ENCODE measurements around the gene STX1A.

The STX1A gene

DNA sequence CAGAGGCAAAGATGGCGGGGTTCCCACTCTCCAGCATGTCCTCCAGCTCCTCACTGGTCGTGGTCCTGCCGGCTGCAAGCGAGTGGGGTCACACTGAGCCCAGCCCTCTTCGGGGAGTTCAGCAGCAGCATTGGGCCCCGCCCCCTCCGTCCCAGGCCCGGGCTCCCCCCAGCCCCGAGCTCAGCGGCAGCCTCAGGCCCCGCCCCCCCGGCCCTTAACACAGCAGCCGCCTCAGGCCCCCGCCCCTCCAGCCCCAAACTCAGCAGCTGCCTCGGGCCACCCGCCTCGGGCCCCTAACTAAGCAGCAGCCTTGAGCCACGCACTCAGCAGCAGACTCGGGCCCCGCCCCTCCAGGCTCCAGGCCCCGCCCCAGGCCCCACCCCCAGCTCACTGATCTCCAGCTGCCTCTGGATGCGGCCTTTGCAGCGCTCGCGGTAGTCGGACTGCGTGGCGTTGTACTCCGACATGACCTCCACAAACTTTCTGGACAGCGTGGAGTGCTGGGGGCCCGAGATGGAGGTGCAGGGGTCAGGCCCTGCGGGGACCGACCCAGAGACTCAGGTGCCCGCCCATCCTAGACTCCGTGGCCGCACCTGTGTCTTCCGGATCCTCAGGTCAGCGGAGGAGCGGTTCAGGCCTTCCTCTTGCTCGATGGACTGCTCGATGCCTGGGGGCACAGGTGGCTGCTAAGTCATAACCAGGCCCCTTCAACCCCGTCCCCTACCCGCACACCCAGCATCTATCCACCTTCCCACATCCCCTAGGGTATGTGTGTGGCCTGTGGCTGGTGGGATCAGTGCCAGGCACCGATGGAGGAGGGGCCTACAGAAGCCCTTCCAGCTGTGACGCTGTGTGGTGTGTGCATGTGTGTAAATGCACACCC, 15.5 kb downstream of the STX1A start:
- H3K4me3 ChIP-seq (ENCODE audit: low read depth, low read length) = no peak overlapping the region
- TF ChIP-seq, protein P1, sequence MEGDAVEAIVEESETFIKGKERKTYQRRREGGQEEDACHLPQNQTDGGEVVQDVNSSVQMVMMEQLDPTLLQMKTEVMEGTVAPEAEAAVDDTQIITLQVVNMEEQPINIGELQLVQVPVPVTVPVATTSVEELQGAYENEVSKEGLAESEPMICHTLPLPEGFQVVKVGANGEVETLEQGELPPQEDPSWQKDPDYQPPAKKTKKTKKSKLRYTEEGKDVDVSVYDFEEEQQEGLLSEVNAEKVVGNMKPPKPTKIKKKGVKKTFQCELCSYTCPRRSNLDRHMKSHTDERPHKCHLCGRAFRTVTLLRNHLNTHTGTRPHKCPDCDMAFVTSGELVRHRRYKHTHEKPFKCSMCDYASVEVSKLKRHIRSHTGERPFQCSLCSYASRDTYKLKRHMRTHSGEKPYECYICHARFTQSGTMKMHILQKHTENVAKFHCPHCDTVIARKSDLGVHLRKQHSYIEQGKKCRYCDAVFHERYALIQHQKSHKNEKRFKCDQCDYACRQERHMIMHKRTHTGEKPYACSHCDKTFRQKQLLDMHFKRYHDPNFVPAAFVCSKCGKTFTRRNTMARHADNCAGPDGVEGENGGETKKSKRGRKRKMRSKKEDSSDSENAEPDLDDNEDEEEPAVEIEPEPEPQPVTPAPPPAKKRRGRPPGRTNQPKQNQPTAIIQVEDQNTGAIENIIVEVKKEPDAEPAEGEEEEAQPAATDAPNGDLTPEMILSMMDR (IDR thresholded peaks at IDR 0.05; ENCODE audit: low read depth, low read length) = no peak
- DNase-seq (ENCODE audit: low read depth, low spot score) = peak; percentile 71
- in situ Hi-C loops (cut with HindIII; ENCODE audit: low sequenced_read_pairs) = no loop called here

DNA sequence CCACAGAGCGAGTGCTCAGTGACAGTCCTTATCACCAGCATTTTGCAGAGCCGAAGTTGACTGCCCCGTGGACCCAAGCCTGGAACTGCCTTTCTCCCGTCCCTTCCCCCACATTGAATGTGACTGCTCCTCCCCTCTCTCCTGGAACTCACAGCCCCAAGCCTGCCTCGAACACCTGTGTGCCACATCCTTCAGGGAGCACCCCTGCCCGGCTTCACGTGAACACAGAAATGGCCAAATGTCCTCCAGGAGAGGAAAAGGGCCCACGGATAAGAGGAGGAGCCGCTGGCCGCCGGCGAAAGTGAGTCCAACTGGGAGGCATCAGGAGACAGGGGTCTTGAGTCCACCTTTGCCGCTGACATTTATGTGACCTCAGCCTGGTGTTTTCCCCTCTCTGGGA, 16.2 kb downstream of the STX1A start:
- H3K4me3 ChIP-seq (ENCODE audit: low read depth, low read length) = no peak overlapping the region
- in situ Hi-C loops (cut with HindIII; ENCODE audit: low sequenced_read_pairs) = no loop called here
- no peak for DNase-seq (ENCODE audit: low read depth, low spot score)
- TF ChIP-seq, protein P1 (IDR thresholded peaks at IDR 0.05; ENCODE audit: low read depth, low read length) = no peak

DNA sequence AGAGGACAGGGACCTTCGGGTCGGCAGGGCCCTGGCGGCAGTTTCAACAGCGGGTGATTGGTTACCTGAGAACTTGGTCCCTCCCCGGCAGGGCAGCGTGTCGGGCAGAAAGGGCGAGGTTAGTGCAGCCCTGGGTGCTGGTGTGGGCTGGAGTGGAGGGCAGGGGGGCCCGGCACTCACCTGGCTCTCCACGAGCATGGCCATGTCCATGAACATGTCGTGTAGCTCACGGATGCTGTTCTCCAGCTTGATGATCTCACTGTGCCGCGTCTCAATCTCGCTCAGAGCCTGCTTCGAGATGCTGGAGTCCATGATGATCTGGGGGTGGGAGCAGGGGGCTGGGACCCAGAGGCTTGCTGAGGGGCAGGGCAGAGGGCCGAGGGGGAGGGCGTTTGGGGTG, 16.8 kb downstream of the STX1A start:
- DNase-seq (ENCODE audit: low read depth, low spot score) = no peak
- no peak overlapping the region for H3K4me3 ChIP-seq (ENCODE audit: low read depth, low read length)
- in situ Hi-C loops (cut with HindIII; ENCODE audit: low sequenced_read_pairs) = no loop called here
- TF ChIP-seq, protein P1 (IDR thresholded peaks at IDR 0.05; ENCODE audit: low read depth, low read length) = no peak

DNA sequence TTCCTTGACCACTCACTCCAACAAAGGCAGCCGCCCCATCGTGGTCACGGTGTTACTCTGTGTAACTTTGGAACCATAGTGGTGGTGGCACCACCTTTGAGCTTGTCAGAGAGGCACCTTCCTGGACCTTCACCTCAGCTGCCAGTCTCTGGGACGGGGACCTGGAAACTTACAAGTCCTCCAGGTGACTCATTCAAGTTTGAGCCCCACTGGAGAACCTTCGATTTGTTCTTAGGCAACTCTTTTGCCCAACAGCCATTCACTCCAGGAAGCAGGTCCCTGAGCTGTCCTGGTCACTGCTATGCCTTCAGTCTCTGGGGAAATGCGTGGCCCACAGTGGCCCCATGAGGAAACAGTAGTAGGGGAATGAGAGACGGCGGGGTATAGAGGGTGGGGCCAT, 17.2 kb downstream of the STX1A start:
- DNase-seq (ENCODE audit: low read depth, low spot score) = no peak
- in situ Hi-C loops (cut with HindIII; ENCODE audit: low sequenced_read_pairs) = no loop called here
- TF ChIP-seq, protein P1 (IDR thresholded peaks at IDR 0.05; ENCODE audit: low read depth, low read length) = no peak
- no peak overlapping the region for H3K4me3 ChIP-seq (ENCODE audit: low read depth, low read length)

DNA sequence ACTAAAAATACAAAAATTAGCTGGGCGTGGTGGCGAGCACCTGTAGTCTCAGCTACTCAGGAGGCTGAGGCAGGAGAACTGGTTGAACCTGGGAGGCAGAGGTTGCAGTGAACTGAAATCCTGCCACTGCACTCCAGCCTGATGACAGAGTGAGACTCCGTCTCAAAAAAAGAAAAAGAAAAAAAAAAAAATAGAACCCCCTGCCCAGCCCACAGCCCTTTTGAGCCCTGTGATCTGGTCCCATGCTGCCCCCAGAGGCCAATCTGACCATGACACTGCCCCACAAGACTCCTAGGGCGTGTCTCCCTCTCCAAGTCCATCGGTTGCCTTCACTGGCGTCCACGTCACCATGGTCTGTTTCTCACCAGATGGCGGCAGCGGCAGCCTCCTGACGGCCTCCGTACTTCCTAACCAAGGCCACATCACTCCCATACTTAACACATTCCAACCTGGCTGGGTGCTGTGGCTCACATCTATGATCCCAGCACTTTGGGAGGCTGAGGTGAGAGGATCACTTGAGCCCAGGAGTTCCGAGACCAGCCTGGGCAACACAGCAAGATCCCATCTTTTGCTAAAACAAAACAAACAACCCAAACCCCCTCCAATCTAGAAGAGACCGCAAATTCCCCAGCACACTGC, 18.0 kb downstream of the STX1A start:
- TF ChIP-seq, protein P1 (IDR thresholded peaks at IDR 0.05; ENCODE audit: low read depth, low read length) = peak; percentile 73
- in situ Hi-C loops (cut with HindIII; ENCODE audit: low sequenced_read_pairs) = no loop called here
- H3K4me3 ChIP-seq (ENCODE audit: low read depth, low read length) = no peak overlapping the region
- DNase-seq (ENCODE audit: low read depth, low spot score) = peak; percentile 76

DNA sequence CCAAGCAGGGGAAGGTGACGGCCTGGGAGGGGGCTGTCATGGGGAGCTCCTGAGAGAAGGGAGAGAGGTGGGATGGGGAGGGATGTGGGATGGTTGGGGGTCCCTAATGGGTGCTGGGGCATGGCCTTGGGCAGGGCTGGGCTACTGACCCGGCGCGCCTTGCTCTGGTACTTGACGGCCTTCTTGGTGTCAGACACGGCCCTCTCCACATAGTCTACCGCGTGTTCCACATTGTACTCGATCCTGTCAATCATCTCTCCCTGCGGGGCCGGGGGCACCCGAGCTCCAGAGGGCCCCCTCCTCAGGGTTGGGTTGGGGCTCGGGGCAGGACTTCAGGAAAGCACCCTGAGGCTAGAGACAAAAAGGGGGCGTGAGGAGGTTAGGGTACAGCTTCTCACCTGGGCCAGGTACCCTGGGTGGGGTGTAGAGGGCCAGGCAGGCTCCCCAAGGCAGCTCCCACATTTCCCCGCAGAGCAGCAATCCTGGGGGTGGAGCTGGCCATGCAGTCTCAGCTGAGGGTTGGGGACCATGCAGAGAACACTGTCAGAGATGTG, 18.8 kb downstream of the STX1A start:
- in situ Hi-C loops (cut with HindIII; ENCODE audit: low sequenced_read_pairs) = no loop called here
- no peak overlapping the region for H3K4me3 ChIP-seq (ENCODE audit: low read depth, low read length)
- TF ChIP-seq, protein P1 (IDR thresholded peaks at IDR 0.05; ENCODE audit: low read depth, low read length) = no peak
- DNase-seq (ENCODE audit: low read depth, low spot score) = no peak

Measured in astrocyte of the spinal cord (primary cell).